Medulla oblongata (tissue), 1 donor: ENCODE data around the gene ETFRF1.
A peak's percentile ranks its signal among the peaks of the same experiment; 100 is the strongest.

Source experiments
- DNase-seq: peaks from one replicate; pipeline ENCODE4 v3.0.0-alpha.2; 2015; ENCODE audit errors: extremely low spot score

ETFRF1 gene

GRCh38 chr12:25195056-25195971, at the start of gene ETFRF1, which contains the start of gene DNAI7:
Gene ETFRF1 (plus strand): TSS chr12:25195237. CDS start chr12:25203957, 8,720 bp downstream.
Gene DNAI7 (minus strand): TSS chr12:25195160. CDS start chr12:25195078, 82 bp downstream.
- DNase-seq, result peak; percentile 95

- no peak for DNase-seq
Measured at GRCh38 chr12:25146686-25147085, 48.4 kb upstream of the ETFRF1 start.

GRCh38 chr12:25151476-25151875, 43.6 kb upstream of the ETFRF1 start:
- no peak for DNase-seq

GRCh38 chr12:25152055-25152454, 43.0 kb upstream of the ETFRF1 start:
- no peak for DNase-seq

GRCh38 chr12:25155022-25155576, 39.9 kb upstream of the ETFRF1 start:
- no peak for DNase-seq

GRCh38 chr12:25156061-25156460, 39.0 kb upstream of the ETFRF1 start:
- DNase-seq, result no peak

- DNase-seq, result no peak
Measured at GRCh38 chr12:25162866-25163265, 32.2 kb upstream of the ETFRF1 start.

- no peak for DNase-seq
Measured at GRCh38 chr12:25182765-25183164, 12.3 kb upstream of the ETFRF1 start.

- DNase-seq, result no peak
Measured at GRCh38 chr12:25184132-25184531, 10.9 kb upstream of the ETFRF1 start.

GRCh38 chr12:25186038-25186787, 8.8 kb upstream of the ETFRF1 start:
- DNase-seq, result no peak

- DNase-seq, result no peak
Measured at GRCh38 chr12:25186788-25187402, 8.1 kb upstream of the ETFRF1 start.

- DNase-seq, result no peak
Measured at GRCh38 chr12:25187781-25188180, 7.3 kb upstream of the ETFRF1 start.

- DNase-seq, result no peak
Measured at GRCh38 chr12:25189656-25190055, 5.4 kb upstream of the ETFRF1 start.

GRCh38 chr12:25190793-25191192, 4.2 kb upstream of the ETFRF1 start:
- DNase-seq, result no peak

GRCh38 chr12:25194214-25194613, 823 bp upstream of the ETFRF1 start:
- no peak for DNase-seq

- no peak for DNase-seq
Measured at GRCh38 chr12:25194722-25195055, 348 bp upstream of the ETFRF1 start.

GRCh38 chr12:25197608-25198007, 2.6 kb downstream of the ETFRF1 start:
- no peak for DNase-seq

GRCh38 chr12:25200703-25201102, 5.7 kb downstream of the ETFRF1 start:
- DNase-seq, result no peak

GRCh38 chr12:25202137-25202536, 7.1 kb downstream of the ETFRF1 start:
- no peak for DNase-seq

- no peak for DNase-seq
Measured at GRCh38 chr12:25207411-25207810, 12.4 kb downstream of the ETFRF1 start.

GRCh38 chr12:25207846-25208245, 12.8 kb downstream of the ETFRF1 start:
- DNase-seq, result no peak

- no peak for DNase-seq
Measured at GRCh38 chr12:25208554-25208953, 13.5 kb downstream of the ETFRF1 start.
